ENCODE results near the gene PCDHGC3.

PCDHGC3 gene

GRCh38 chr5:141494761-141495452, 19.1 kb downstream of the PCDHGC3 start:
- TF ChIP-seq LEF1 (IDR thresholded peaks at IDR 0.05; ENCODE audit: borderline replicate concordance) (no peak), TARDBP (IDR thresholded peaks at IDR 0.05) (no peak), ZNF384 (IDR thresholded peaks at IDR 0.05) (no peak)
- POLR2A ChIA-PET = no interaction called here
- CTCF ChIA-PET = interaction anchor here (0.9 kb wide), 1 partner anchor 13 kb away, joined by 3 read pairs; no protein-coding TSS in a partner anchor
- no peak for DNase-seq (ENCODE audit: extremely low spot score)

- no peak for TF ChIP-seq TARDBP (IDR thresholded peaks at IDR 0.05)
- no peak for TF ChIP-seq NFRKB (IDR thresholded peaks at IDR 0.05)
- TF ChIP-seq FOXA1 (IDR thresholded peaks at IDR 0.05) = no peak
- TF ChIP-seq ZNF384 (IDR thresholded peaks at IDR 0.05) = no peak
- no peak for TF ChIP-seq ELF4 (IDR thresholded peaks at IDR 0.05)
- no peak for TF ChIP-seq L3MBTL2 (conservative IDR thresholded peaks at IDR 0.05)
- TF ChIP-seq LEF1 (IDR thresholded peaks at IDR 0.05; ENCODE audit: borderline replicate concordance) = no peak
- no peak for TF ChIP-seq FOXK2 (IDR thresholded peaks at IDR 0.05)
- TF ChIP-seq PKNOX1 (IDR thresholded peaks at IDR 0.05) = no peak
- no peak for TF ChIP-seq CTBP1 (IDR thresholded peaks at IDR 0.05; ENCODE audit: borderline replicate concordance)
- no peak for TF ChIP-seq HDGF (IDR thresholded peaks at IDR 0.05; ENCODE audit: borderline replicate concordance)
- no peak for TF ChIP-seq BHLHE40 (IDR thresholded peaks at IDR 0.05; ENCODE audit: borderline replicate concordance)
- TF ChIP-seq FOXM1 (IDR thresholded peaks at IDR 0.05; ENCODE audit: borderline replicate concordance) = no peak
- no peak for TF ChIP-seq SP1 (IDR thresholded peaks at IDR 0.05)
- TF ChIP-seq ARNT (IDR thresholded peaks at IDR 0.05) = no peak
- TF ChIP-seq SUZ12 (IDR thresholded peaks at IDR 0.05) = no peak
- CTCF ChIA-PET = interaction anchor here (0.9 kb wide), 1 partner anchor 13 kb away, joined by 3 read pairs; no protein-coding TSS in a partner anchor
- DNase-seq (ENCODE audit: extremely low spot score) = no peak
- POLR2A ChIA-PET = no interaction called here
These were observed 19.7 kb downstream of the PCDHGC3 start for GRCh38 chr5:141495453-141495811.

GRCh38 chr5:141496038-141496437, 20.3 kb downstream of the PCDHGC3 start:
- POLR2A ChIA-PET = no interaction called here
- no peak for DNase-seq (ENCODE audit: extremely low spot score)
- TF ChIP-seq BHLHE40 (IDR thresholded peaks at IDR 0.05; ENCODE audit: borderline replicate concordance) = no peak
- TF ChIP-seq HDGF (IDR thresholded peaks at IDR 0.05; ENCODE audit: borderline replicate concordance) = no peak
- no peak for TF ChIP-seq L3MBTL2 (conservative IDR thresholded peaks at IDR 0.05)
- no peak for TF ChIP-seq SUZ12 (IDR thresholded peaks at IDR 0.05)
- TF ChIP-seq NFRKB (IDR thresholded peaks at IDR 0.05) = no peak
- no peak for TF ChIP-seq PKNOX1 (IDR thresholded peaks at IDR 0.05)
- no peak for TF ChIP-seq LEF1 (IDR thresholded peaks at IDR 0.05; ENCODE audit: borderline replicate concordance)
- TF ChIP-seq FOXM1 (IDR thresholded peaks at IDR 0.05; ENCODE audit: borderline replicate concordance) = no peak
- no peak for TF ChIP-seq FOXA1 (IDR thresholded peaks at IDR 0.05)
- no peak for TF ChIP-seq SP1 (IDR thresholded peaks at IDR 0.05)
- TF ChIP-seq TARDBP (IDR thresholded peaks at IDR 0.05) = no peak
- no peak for TF ChIP-seq ELF4 (IDR thresholded peaks at IDR 0.05)
- TF ChIP-seq ZNF384 (IDR thresholded peaks at IDR 0.05) = no peak
- no peak for TF ChIP-seq FOXK2 (IDR thresholded peaks at IDR 0.05)
- no peak for TF ChIP-seq CTBP1 (IDR thresholded peaks at IDR 0.05; ENCODE audit: borderline replicate concordance)
- no peak for TF ChIP-seq ARNT (IDR thresholded peaks at IDR 0.05)
- CTCF ChIA-PET = no interaction called here

GRCh38 chr5:141501761-141502160, 26.0 kb downstream of the PCDHGC3 start:
- TF ChIP-seq FOXM1 (IDR thresholded peaks at IDR 0.05; ENCODE audit: borderline replicate concordance) (no peak), NFRKB (IDR thresholded peaks at IDR 0.05) (no peak), FOXK2 (IDR thresholded peaks at IDR 0.05) (no peak), L3MBTL2 (conservative IDR thresholded peaks at IDR 0.05) (no peak), SP1 (IDR thresholded peaks at IDR 0.05) (no peak), BHLHE40 (IDR thresholded peaks at IDR 0.05; ENCODE audit: borderline replicate concordance) (no peak), ZNF384 (IDR thresholded peaks at IDR 0.05) (no peak), TARDBP (IDR thresholded peaks at IDR 0.05) (no peak)
- DNase-seq (ENCODE audit: extremely low spot score) = no peak
- POLR2A ChIA-PET = no interaction called here
- CTCF ChIA-PET = no interaction called here

- POLR2A ChIA-PET = no interaction called here
These were observed 27.9 kb downstream of the PCDHGC3 start for GRCh38 chr5:141503681-141504080.

GRCh38 chr5:141504216-141504615, 28.4 kb downstream of the PCDHGC3 start:
- ChIA-PET CTCF (no interaction called here), POLR2A (no interaction called here)
- DNase-seq (ENCODE audit: extremely low spot score) = no peak
- TF ChIP-seq PKNOX1 (IDR thresholded peaks at IDR 0.05) (no peak), ARNT (IDR thresholded peaks at IDR 0.05) (no peak), FOXM1 (IDR thresholded peaks at IDR 0.05; ENCODE audit: borderline replicate concordance) (no peak), TARDBP (IDR thresholded peaks at IDR 0.05) (no peak), NFRKB (IDR thresholded peaks at IDR 0.05) (no peak), BHLHE40 (IDR thresholded peaks at IDR 0.05; ENCODE audit: borderline replicate concordance) (no peak), CTBP1 (IDR thresholded peaks at IDR 0.05; ENCODE audit: borderline replicate concordance) (no peak), ZNF384 (IDR thresholded peaks at IDR 0.05) (no peak), ELF4 (IDR thresholded peaks at IDR 0.05) (no peak), SP1 (IDR thresholded peaks at IDR 0.05) (no peak), SUZ12 (IDR thresholded peaks at IDR 0.05) (no peak), FOXK2 (IDR thresholded peaks at IDR 0.05) (no peak), LEF1 (IDR thresholded peaks at IDR 0.05; ENCODE audit: borderline replicate concordance) (no peak), HDGF (IDR thresholded peaks at IDR 0.05; ENCODE audit: borderline replicate concordance) (no peak), L3MBTL2 (conservative IDR thresholded peaks at IDR 0.05) (no peak)

More at GRCh38 chr5:141503681-141504080, 27.9 kb downstream of the PCDHGC3 start:
- TF ChIP-seq LEF1 (IDR thresholded peaks at IDR 0.05; ENCODE audit: borderline replicate concordance) (no peak), ELF4 (IDR thresholded peaks at IDR 0.05) (no peak), BHLHE40 (IDR thresholded peaks at IDR 0.05; ENCODE audit: borderline replicate concordance) (no peak), PKNOX1 (IDR thresholded peaks at IDR 0.05) (no peak), CTBP1 (IDR thresholded peaks at IDR 0.05; ENCODE audit: borderline replicate concordance) (no peak), TARDBP (IDR thresholded peaks at IDR 0.05) (no peak), L3MBTL2 (conservative IDR thresholded peaks at IDR 0.05) (no peak)
- CTCF ChIA-PET = no interaction called here
- DNase-seq (ENCODE audit: extremely low spot score) = no peak
